Neural cell (in vitro differentiated cells): Measurements from ENCODE around the gene RAC2.

ENCODE experiments used
- CTCF ChIP-seq: fragments of 450-650 bp; IDR thresholded peaks from 2 replicates; pipeline ENCODE4 v1.5.1; 2014; ENCODE audit warnings: antibody characterized with exemption, mild to moderate bottlenecking, moderate library complexity; ENCODE audit not compliant: poor library complexity, severe bottlenecking
- EZH2 ChIP-seq: fragments of 200-600, 300-800 bp; shearing (Covaris generic), sonication (generic); IDR thresholded peaks from 2 replicates; pipeline ENCODE4 v1.6.1; 2014; ENCODE audit warnings: antibody characterized with exemption, low read length, borderline replicate concordance, mild to moderate bottlenecking; ENCODE audit not compliant: insufficient read depth, poor library complexity, severe bottlenecking
- POLR2AphosphoS5 ChIP-seq: IDR thresholded peaks from 2 replicates; pipeline ENCODE4 v1.6.1; 2012
- TAF1 ChIP-seq: IDR thresholded peaks from 2 replicates; pipeline ENCODE4 v1.6.1; 2012; ENCODE audit warnings: low read depth

- TF ChIP-seq TAF1 (no peak), CTCF (no peak), POLR2AphosphoS5 (no peak), EZH2 (no peak)
These were observed 1.6 kb downstream of the RAC2 start for GRCh38 chr22:37242395-37242918.
